K562 (cell line): ENCODE data around the gene CDC5L.

Source experiments
- BMI1 ChIP-seq: fragments of 150-350 bp; IDR thresholded peaks from 2 replicates; pipeline ENCODE4 v1.6.1; 2014; ENCODE audit warnings: low read length
- CBX8 ChIP-seq: fragments of 200-600 bp; sonication (generic); IDR thresholded peaks from 2 replicates; pipeline ENCODE4 v1.6.1; 2012; ENCODE audit warnings: borderline replicate concordance, mixed run types, low read depth, mild to moderate bottlenecking, moderate library complexity, mixed read lengths, low read length, control low read depth, inconsistent platforms; ENCODE audit not compliant: poor library complexity, severe bottlenecking; ENCODE audit errors: extremely low read depth
- EP300 ChIP-seq: IDR thresholded peaks from 2 replicates; pipeline ENCODE4 v1.6.1; 2012; ENCODE audit warnings: low read length, improper control_type of control experiment
- FOXK1 ChIP-seq: sonication (generic); formaldehyde crosslinking; IDR thresholded peaks from 2 replicates; pipeline ENCODE4 v1.8.0; 2022; ENCODE audit warnings: missing genetic modification reagents, mild to moderate bottlenecking, borderline replicate concordance
- TF ChIP-seq, protein P1 (sequence below): sonication (generic); formaldehyde crosslinking; IDR thresholded peaks from 2 replicates; pipeline ENCODE4 v1.8.0; 2022; ENCODE audit warnings: missing genetic modification reagents, mild to moderate bottlenecking, borderline replicate concordance
- TF ChIP-seq, protein P2 (sequence below): fragments of 250-450 bp; sonication (Bioruptor Pico); IDR thresholded peaks from 2 replicates; pipeline ENCODE4 v1.8.0; 2021; ENCODE audit warnings: mild to moderate bottlenecking, moderate library complexity
- TF ChIP-seq, protein P3 (sequence below): fragments of 450-650 bp; formaldehyde crosslinking; IDR thresholded peaks from 2 replicates; pipeline ENCODE4 v1.4.0; 2020; ENCODE audit warnings: mild to moderate bottlenecking, moderate library complexity

DNA sequence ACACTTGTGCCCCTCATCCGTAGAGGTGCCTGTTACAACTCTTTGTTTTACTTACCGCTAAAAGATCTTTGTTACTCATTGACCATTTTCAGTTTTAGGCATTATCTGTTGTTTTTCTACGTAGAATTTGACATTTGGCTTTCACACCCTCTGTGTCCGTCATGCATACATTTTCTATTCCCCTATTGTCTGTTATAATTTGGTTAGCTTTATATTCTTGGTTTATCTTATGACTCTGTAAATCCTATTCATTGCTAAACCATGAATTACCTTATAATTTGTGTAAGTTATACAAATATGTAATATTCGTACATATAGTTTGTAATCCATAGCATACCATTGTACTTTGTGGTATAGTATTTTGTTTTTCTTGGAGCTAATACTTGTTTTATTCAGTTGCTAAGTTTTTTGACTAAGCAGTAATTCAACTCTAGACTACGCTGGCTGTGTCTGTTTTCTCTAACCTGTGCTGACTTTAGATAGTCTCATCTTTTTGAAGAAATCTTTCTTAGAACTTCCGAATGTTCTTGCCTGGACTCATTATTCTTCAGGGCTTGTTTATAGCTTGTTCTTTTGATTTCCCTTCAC lies 21.8 kb downstream of the CDC5L start:
- TF ChIP-seq, protein P1, sequence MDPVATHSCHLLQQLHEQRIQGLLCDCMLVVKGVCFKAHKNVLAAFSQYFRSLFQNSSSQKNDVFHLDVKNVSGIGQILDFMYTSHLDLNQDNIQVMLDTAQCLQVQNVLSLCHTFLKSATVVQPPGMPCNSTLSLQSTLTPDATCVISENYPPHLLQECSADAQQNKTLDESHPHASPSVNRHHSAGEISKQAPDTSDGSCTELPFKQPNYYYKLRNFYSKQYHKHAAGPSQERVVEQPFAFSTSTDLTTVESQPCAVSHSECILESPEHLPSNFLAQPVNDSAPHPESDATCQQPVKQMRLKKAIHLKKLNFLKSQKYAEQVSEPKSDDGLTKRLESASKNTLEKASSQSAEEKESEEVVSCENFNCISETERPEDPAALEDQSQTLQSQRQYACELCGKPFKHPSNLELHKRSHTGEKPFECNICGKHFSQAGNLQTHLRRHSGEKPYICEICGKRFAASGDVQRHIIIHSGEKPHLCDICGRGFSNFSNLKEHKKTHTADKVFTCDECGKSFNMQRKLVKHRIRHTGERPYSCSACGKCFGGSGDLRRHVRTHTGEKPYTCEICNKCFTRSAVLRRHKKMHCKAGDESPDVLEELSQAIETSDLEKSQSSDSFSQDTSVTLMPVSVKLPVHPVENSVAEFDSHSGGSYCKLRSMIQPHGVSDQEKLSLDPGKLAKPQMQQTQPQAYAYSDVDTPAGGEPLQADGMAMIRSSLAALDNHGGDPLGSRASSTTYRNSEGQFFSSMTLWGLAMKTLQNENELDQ (CRISPR knock-in tag): no peak
- TF ChIP-seq CBX8 (no peak), EP300 (no peak), FOXK1 (no peak), BMI1 (no peak)
- TF ChIP-seq, protein P2, sequence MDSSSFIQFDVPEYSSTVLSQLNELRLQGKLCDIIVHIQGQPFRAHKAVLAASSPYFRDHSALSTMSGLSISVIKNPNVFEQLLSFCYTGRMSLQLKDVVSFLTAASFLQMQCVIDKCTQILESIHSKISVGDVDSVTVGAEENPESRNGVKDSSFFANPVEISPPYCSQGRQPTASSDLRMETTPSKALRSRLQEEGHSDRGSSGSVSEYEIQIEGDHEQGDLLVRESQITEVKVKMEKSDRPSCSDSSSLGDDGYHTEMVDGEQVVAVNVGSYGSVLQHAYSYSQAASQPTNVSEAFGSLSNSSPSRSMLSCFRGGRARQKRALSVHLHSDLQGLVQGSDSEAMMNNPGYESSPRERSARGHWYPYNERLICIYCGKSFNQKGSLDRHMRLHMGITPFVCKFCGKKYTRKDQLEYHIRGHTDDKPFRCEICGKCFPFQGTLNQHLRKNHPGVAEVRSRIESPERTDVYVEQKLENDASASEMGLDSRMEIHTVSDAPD (CRISPR knock-in tag): no peak
- TF ChIP-seq, protein P3, sequence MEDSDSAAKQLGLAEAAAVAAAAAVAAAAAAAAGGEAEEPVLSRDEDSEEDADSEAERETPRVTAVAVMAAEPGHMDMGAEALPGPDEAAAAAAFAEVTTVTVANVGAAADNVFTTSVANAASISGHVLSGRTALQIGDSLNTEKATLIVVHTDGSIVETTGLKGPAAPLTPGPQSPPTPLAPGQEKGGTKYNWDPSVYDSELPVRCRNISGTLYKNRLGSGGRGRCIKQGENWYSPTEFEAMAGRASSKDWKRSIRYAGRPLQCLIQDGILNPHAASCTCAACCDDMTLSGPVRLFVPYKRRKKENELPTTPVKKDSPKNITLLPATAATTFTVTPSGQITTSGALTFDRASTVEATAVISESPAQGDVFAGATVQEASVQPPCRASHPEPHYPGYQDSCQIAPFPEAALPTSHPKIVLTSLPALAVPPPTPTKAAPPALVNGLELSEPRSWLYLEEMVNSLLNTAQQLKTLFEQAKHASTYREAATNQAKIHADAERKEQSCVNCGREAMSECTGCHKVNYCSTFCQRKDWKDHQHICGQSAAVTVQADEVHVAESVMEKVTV (CRISPR knock-in tag): no peak
